ENCODE results near the gene TMEM62.
A peak's percentile ranks its signal among the peaks of the same experiment; 100 is the strongest.
"Not testable (repeated sequence)": the region's sequence is repeated elsewhere in the genome, so short reads cannot be mapped to it uniquely, and the experiment has no call there.

Gene TMEM62

GRCh38 chr15:43210807-43211206, 77.4 kb downstream of the TMEM62 start:
- DNase-seq = no peak

GRCh38 chr15:43211224-43211735, 77.9 kb downstream of the TMEM62 start:
- DNase-seq = no peak

DNA sequence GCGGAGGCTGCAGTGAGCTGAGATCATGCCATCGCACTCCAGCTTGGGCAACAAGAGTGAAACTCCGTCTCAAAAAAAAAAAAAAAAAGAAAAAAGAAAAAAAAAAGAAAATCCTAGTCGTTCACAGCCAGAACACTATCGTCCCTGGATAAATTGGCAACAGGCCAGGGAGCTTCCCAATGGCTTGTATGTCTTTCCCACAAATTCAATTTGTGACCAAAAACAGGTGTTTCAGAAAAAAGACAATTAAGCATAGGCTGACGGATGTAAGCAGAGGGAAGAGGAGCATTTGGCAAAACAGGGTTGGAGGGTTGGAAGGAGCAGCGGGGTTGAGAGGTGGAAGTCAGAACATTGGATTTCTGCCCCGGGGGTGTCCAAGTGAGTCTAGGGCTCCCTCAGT, 78.9 kb downstream of the TMEM62 start:
- DNase-seq = no peak

GRCh38 chr15:43212951-43213350, 79.6 kb downstream of the TMEM62 start:
- no peak for DNase-seq

DNA sequence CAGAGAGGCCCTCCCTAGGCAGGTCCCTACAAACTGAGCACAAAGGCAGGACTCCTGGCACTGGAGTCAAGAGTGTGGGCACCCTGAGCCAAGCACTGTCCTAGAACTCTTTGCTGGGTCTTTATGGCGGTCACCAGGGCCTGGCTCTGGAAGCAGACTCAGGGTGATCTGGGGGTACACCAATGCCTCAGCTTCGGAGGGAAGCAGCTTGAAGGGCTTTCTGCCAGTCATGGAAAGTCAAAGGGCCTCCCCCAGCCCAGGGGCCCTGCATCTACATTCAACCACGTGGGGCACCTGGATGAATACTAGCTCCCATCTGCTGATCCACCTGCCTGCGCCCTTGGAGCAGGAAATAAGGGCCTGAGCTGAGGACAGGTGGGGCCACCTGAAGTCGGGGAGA, 80.1 kb downstream of the TMEM62 start:
- DNase-seq = no peak

- no peak for DNase-seq
These were observed 80.8 kb downstream of the TMEM62 start for GRCh38 chr15:43214169-43214568.

DNA sequence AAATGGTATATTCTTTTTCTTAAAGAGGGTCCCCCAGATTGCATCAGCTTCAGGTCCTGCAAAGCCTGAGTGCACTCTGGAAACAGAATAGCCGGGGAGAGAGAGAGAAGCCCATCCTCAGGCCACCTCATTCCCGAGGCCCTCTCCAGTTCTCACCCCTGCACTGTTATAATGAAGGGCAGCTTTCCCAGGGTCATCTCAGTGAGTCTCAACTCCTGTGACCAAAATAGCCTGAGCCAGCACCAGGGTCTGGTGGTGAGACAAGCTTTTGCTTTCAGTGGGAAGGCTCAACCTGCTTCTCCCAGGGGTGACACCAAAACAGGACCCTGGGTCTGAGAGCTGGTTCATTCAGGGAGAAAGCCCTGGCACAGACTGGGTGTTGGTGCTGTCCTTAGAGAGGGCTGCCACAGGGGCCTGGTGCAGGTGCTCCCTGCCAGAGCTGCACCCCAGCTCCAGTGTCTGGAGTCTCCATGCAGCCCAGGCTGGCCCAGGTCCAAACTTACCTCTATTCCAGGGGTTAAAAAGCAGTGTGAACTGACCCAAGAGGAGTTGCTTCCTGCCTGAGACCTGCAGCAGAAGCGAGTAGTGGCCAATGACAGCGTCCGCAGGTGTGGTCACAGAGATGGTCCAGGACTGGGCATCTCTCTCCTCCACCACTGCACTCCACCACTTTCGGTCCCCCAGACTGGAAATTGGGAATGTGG, 81.4 kb downstream of the TMEM62 start:
- DNase-seq = no peak

DNA sequence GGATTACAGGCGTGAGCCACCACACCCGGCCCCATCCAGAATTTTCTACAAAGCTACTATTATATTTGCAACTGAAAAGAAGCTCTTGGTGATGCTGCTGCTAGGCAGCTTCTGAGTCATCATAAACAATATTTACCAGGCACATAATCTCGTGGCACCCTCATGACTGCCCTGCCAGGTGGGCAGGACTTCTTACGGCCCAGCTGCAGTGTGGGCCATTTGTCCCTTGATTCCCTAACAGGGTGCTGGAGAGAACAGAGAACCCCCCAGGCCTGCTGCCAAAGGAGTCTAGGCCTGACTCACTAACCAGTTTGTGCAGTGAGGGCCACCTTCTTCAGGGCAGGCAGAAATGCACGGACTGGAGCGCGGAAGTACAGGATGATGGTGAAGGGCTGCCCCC, 82.6 kb downstream of the TMEM62 start:
- DNase-seq = no peak

DNA sequence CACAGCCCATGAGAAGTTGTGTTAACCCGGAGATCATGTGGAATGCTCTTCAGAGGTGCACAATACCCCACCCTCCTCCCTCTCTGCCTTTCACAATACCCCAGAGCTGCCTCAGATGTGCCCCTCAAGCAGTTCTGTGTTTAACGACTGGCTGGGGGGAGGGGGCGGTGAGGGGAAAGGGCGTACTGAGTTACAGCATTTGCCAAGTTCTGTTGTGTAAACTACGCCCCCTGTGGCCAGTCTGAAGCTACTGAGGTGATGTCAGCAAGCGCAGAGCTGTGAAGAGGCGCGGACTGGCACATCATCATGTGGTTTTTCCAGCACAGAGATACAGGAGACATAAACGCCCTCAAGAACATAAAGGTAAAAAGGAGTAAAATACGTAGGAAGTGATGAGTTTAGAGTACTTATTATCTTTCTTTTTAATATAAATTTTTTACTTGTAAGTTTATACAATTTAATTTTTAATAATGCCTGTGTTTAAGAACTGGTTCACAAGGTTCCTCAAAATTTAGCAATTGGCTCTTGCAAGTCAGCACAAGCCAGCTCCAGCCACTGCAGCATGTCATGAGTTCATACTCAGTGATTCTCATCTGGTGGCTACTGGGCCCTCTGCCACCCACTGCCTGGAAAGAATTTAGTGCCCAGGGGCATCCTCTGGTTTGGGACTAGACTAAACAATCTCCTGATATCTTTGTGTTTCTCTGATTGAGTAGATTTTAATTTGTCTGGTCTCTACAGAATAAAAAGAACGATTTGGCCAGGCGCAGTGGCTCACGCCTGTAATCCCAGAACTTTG, 85.7 kb downstream of the TMEM62 start:
- no peak for DNase-seq

DNA sequence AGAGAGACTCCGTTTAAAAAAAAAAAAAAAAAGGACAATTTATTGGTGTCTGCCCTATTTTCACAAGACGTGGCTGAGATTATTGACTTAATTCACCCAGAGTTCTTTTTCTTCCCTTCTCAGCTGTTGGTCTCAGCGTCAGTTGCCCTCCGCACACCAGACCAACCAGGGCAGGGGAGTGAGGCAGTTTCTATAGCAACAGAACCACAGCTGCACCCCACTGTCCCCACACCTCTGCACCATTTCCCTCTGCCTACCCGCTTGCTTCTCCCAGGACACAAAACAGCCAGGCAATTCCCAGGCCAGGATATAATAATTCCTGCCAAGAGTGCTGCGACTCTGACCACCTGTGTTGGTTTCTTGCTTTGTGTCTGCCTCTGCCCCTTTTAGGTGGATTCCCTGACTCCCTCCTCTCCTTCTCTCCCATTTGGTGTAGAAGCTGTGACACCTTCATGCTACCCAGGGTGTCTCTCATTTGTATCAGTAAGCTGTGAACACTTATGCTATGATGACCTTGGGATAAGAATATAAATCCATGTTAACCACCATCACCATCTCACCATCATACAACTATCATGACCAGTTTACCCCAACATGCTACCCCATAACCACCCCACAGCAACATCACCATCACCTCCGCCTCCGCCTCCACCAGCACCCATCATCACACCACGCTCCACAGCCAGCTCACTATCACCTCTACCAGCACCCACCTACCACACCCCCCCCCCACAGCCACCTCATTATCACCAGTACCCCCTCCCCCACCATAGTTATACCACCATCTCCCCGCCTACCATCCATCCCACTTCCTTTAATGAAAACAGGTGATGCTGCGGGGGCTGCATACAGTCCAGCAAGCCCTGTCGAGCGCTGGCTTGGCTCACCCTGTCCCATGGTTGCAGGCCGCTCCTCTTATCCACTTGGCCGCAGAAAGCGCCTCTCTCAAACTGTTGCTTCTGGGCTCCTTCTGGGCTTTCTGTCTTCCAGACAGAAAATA, 86.8 kb downstream of the TMEM62 start:
- no peak for DNase-seq

DNA sequence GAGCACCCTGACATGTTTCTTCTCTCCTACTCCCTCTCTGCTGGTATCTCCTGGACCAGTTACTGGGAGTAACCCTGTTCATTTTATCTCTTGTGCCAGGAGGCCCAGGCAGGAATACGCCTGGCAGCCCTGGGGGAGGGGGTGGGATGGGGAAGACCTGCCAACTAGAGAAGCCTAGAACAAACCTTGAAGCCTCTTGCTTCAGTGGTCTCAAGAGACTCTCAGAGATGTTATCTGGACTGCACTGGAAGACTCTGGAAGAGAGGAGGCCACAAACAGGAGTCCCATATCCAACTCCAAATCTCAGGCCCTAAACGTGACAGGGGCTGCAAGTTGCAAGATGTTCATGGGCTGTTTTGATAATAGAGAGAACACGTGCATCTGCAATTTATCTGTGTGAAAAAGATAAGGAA, 87.6 kb downstream of the TMEM62 start, which contains the start of gene EPB42:
TSS of gene EPB42 (minus strand) at position 28 of the 413 bp plus-strand sequence. CDS start 193 bp downstream, outside the sequence.
- no peak for DNase-seq

DNA sequence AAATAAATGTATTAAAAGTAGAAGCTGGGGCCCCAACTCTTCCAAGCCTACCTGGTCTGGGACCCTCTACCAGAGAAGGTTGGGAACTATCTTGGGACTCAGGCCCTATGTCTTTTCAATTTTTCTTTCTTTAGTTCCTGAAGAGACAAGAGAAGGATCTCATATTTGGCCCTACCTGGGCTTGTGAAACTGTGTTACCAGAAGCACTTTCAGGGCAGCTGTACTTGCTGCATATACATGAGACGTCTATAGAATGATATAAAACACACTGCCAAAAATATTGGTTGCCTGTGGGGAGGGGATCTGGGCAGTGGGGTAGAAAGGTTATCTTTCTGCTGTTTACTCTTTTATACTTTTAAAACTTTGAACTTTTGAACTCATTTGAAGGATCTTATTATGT, 88.0 kb downstream of the TMEM62 start:
- DNase-seq = no peak

GRCh38 chr15:43225201-43225949, 92.0 kb downstream of the TMEM62 start:
- DNase-seq = peak; percentile 81

DNA sequence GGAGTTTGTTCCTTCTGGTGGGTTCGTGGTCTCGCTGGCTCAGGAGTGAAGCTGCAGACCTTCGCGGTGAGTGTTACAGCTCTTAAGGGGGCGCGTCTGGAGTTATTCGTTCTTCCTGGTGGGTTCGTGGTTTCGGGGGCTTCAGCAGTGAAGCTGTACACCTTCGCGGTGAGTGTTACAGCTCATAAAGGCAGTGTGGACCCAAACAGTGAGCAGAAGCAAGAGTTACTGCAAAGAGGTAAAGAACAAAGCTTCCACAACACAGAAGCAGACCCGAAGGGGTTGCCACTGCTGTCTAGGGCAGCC, 92.5 kb downstream of the TMEM62 start:
- not testable (repeated sequence) for DNase-seq

DNA sequence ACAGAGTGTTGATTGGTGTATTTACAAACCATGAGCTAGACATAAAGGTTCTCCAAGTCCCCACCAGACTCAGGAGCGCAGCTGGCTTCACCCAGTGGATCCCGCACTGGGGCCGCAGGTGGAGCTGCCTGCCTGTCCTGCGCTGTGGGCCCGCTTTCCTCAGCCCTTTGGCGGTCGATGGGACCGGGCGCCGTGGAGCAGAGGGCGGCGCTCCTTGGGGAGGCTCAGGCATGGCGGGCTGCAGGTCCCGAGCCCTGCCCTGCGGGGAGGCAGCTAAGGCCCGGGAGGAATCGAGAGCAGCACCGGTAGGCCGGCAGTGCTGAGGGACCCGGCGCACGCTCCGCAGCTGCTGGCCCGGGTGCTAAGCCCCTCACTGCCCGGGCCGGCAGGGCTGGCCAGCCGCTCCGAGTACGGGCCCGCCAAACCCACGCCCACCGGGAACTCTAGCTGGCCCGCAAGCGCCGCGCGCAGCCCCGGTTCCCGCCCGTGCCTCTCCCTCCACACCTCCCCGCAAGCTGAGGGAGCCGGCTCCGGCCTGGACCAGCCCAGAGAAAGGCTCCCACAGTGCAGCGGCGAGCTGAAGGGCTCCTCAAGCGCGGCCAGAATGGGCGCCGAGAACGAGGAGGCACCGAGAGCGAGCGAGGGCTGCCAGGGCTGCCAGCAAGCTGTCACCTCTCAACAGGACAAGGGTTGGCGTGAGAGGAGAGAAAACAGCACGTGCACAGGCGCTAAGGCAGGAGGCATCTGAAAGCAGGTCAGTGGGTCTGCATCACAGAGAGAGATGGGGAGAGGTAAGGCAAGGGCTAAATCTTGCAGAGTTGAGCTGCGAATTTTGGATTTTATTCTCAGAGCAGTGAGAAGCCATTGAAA, 93.3 kb downstream of the TMEM62 start:
- DNase-seq = no peak

DNA sequence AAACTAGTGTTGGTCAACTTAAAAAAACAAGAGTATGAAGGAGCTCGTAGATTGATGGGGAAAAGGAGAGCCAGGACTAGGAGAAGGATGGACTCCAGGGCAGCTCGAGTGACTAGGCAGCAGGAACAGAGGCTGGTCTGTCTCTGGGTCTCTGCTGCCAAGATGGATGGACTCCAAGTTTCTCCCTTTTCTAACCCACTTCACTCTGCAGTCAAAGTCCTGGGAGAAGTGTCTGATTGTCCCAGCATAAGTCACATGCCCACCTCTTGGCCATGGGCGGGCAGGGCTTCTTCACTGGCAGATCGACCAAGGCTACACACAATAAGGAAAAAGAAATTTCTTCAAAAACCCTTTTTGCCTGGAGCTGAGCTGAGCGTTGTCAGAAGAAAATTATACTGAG, 96.6 kb downstream of the TMEM62 start:
- DNase-seq = no peak

GRCh38 chr15:43230640-43231115, 97.3 kb downstream of the TMEM62 start:
- DNase-seq = no peak

GRCh38 chr15:43232289-43232874, 99.0 kb downstream of the TMEM62 start:
- no peak for DNase-seq
